ENCODE measurements around the gene VSIG8. TPM values are rescaled to one million over a fixed set of nuclear protein-coding genes. Genes with fewer than 3 reads are reported as not detected.

VSIG8 gene
- total RNA-seq, 1 donor = not detected

- peak; percentile 57 for DNase-seq (ENCODE audit: low read depth)
- TF ChIP-seq, protein P1, sequence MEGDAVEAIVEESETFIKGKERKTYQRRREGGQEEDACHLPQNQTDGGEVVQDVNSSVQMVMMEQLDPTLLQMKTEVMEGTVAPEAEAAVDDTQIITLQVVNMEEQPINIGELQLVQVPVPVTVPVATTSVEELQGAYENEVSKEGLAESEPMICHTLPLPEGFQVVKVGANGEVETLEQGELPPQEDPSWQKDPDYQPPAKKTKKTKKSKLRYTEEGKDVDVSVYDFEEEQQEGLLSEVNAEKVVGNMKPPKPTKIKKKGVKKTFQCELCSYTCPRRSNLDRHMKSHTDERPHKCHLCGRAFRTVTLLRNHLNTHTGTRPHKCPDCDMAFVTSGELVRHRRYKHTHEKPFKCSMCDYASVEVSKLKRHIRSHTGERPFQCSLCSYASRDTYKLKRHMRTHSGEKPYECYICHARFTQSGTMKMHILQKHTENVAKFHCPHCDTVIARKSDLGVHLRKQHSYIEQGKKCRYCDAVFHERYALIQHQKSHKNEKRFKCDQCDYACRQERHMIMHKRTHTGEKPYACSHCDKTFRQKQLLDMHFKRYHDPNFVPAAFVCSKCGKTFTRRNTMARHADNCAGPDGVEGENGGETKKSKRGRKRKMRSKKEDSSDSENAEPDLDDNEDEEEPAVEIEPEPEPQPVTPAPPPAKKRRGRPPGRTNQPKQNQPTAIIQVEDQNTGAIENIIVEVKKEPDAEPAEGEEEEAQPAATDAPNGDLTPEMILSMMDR (IDR thresholded peaks at IDR 0.05; ENCODE audit: insufficient read depth, low read depth, low read length) = no peak
- H3K4me3 ChIP-seq (ENCODE audit: low read depth, low read length) = no peak overlapping the region
Observed at GRCh38 chr1:159869173-159869572, 6.7 kb upstream of the VSIG8 start.

- TF ChIP-seq, protein P1 (IDR thresholded peaks at IDR 0.05; ENCODE audit: insufficient read depth, low read depth, low read length) = no peak
- no peak for DNase-seq (ENCODE audit: low read depth)
Observed at GRCh38 chr1:159868766-159869165, 6.3 kb upstream of the VSIG8 start.

DNA sequence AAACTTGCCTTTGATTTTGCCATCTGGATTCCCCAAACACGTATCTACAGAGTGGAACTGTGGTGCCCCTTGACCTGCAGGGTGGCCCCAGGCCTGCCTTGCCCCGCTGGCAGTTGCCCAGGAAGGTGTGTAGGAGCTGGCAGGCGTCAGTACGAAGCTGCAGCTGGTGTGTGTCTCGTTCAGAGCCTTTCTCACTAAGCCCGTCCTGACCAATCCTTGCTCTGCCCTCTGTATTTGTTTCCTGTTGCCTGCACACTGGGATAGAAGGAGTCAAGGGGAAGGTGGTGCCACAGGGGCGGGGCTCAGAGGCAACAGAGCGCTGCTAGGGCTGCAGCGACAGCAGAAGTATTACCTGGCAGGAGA, 5.2 kb upstream of the VSIG8 start:
- TF ChIP-seq, protein P1 (IDR thresholded peaks at IDR 0.05; ENCODE audit: insufficient read depth, low read depth, low read length) = no peak
- peak; percentile 51 for DNase-seq (ENCODE audit: low read depth)
- H3K4me3 ChIP-seq (ENCODE audit: low read depth, low read length) = no peak overlapping the region

More at GRCh38 chr1:159868766-159869165, 6.3 kb upstream of the VSIG8 start:
- no peak overlapping the region for H3K4me3 ChIP-seq (ENCODE audit: low read depth, low read length)

DNA sequence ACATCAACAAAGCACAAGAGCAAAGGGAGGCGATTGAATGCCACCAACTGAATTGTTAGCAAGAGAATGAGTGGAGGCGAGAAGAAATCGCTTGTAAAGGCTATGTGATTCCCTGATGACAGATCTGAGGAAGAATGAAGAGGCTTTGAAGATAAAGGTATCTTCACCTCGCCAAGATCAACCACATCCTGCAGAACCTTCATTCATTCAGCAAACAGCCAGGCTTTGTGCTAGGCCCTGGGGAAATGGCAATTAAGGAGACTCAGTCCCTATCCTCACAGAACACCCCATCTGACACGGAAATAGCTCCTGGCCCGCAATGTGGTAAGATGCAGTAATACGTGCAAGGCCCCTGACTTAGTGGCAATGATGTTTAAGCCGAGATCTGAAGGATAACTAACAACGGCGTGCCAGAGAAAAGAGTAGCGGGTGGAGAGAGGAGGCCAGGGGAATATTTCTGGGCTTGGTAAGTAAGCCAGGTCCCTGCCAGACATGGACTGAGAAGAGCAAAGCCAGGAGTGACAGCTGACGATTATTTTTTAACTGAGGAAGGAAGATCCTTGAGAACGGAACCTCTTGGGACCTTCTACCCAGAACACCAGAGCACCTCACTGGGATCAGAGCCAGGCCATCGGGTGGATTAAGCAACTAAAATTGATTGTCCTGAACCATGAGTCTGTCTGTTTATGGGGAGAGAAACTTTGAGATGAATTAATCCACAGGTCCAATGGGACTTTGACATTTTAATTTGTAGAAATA, 4.6 kb upstream of the VSIG8 start:
- H3K4me3 ChIP-seq (ENCODE audit: low read depth, low read length) = no peak overlapping the region
- TF ChIP-seq, protein P1 (IDR thresholded peaks at IDR 0.05; ENCODE audit: insufficient read depth, low read depth, low read length) = no peak
- no peak for DNase-seq (ENCODE audit: low read depth)

DNA sequence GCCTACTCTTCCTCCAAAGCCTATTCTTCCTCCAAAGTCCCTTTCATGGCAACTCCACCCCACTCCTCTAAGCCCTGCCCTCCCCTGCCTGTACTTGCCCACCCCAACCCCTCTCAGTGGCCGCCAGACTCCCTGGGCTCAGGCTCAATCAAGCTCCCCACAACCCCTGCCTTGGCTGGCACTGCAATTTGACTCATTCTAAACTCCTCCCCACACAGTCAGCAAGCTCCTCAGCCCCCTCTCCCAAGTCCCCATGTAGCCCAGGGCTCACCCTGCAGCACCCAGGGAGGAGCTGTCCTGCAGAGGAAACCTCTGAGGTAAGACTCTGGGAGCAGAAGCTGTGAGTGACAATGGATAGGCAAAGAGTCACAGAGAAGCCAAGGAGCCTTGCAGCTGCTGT, 3.6 kb upstream of the VSIG8 start:
- H3K4me3 ChIP-seq (ENCODE audit: low read depth, low read length) = no peak overlapping the region
- TF ChIP-seq, protein P1 (IDR thresholded peaks at IDR 0.05; ENCODE audit: insufficient read depth, low read depth, low read length) = no peak
- no peak for DNase-seq (ENCODE audit: low read depth)

- H3K4me3 ChIP-seq (ENCODE audit: low read depth, low read length) = no peak overlapping the region
- TF ChIP-seq, protein P1 (IDR thresholded peaks at IDR 0.05; ENCODE audit: insufficient read depth, low read depth, low read length) = no peak
- DNase-seq (ENCODE audit: low read depth) = peak; percentile 51
Observed at GRCh38 chr1:159864262-159864661, 1.8 kb upstream of the VSIG8 start.

DNA sequence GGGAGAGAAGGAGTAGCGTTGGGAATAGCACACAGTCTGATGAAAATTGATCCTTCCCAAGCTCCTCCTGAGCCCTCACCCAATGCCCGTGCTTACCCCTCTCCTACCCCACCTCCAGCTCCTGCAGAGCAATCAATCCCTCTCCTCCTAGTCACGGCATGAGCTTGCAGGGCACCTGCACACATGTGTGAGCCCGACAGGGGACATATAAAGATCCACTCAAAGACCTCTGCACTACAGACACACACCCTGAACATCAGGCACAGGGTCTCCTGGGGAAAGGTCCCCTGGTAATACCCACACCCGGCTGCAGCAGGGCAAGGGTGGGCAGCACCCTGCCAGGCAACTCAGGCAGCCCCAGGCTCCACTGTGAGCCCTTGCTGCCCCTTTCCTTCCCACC, 426 bp downstream of the VSIG8 start:
- TF ChIP-seq, protein P1 (IDR thresholded peaks at IDR 0.05; ENCODE audit: insufficient read depth, low read depth, low read length) = no peak
- H3K4me3 ChIP-seq (ENCODE audit: low read depth, low read length) = no peak overlapping the region
- no peak for DNase-seq (ENCODE audit: low read depth)
